Urothelium cell line (cell line): ENCODE measurements around the gene GGNBP2.
A peak's percentile ranks its signal among the peaks of the same experiment; 100 is the strongest.

Experiments used
- DNase-seq: peaks from one replicate; pipeline ENCODE4 v3.0.0; 2011; ENCODE audit warnings: low spot score, mixed read lengths
- FAIRE-seq: peaks from 2 replicates; lab custom pipeline; 2011; peaks lifted over from hg19 to GRCh38; lab: Jason Lieb, UNC

The GGNBP2 gene

DNA sequence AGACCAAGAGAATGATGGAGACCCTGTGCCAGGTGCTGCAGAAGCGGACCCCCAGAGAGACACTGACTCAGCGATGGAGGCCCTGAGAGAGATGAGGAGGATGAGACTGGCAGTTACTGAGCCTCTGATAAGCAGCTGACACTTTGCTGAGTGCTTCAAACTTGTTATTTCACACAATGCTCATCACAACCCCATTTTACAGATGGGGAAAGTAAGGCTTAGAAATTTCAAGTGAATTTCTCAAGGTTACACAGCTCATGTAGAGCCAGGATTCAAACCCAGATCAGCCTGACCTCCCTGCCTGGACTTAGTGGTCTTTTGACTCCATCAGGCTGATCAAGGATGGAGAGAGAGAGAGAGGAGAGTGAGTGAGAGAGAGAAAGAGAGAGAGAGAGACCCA, 83.9 kb downstream of the GGNBP2 start:
- DNase-seq = no peak

DNA sequence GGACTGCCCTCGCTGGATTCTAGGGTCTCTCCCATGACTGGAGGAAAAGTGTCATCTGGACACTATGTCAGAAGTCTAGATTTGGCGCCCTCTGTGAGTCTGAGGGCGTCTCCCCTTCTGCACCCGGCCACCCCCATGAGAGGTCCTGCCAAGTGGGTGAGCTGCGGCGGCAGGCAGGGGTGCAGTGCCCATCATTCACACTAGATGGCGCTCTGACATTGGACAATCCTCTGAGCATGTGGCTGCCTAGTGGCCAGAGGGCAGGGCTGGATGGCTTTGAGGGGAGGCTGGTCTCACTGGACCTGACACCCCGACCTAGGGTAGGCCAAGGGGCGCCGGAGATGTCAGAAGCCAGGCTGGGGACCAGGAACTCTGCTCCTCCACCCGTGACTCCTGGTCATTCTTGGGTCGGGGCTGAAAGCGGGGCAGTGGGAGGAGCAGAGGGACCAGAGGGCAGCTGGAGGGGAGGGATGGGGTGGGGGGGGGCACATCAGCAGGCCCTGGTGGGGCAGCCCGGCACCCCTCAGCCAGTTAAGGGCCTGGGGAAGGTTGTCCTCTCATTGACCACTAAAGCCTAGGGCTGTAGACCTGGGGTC, 84.6 kb downstream of the GGNBP2 start:
- FAIRE-seq (no peak), DNase-seq (peak; percentile 91)

More for the DNA sequence above, 83.9 kb downstream of the GGNBP2 start:
- no peak for FAIRE-seq

DNA sequence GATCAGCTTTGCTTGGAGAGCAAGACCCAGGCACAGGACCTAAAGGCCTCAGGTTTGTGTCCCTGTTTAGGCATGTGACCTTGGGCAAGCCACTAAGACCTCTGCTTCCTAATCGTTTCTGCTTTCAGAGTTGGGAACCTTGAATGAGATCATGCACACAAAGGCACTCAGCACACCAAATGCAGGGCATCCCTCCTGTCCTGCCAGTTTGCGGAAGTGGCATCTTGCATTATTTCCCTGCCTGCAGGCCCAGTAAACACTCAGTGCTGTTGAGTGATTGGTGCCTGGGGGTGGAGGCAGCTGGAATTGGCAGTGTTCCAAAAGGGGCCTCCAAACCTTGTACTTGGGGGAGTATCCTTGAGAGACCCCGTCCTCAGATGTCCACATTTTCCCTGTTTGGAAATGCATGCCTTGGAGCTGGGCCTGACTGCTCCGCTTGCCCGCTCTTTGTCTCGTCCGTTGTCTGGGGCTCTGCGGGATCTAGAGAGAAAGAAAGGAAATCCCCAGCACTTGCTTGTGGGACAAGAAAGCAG, 85.3 kb downstream of the GGNBP2 start:
- FAIRE-seq = no peak
- no peak for DNase-seq

DNA sequence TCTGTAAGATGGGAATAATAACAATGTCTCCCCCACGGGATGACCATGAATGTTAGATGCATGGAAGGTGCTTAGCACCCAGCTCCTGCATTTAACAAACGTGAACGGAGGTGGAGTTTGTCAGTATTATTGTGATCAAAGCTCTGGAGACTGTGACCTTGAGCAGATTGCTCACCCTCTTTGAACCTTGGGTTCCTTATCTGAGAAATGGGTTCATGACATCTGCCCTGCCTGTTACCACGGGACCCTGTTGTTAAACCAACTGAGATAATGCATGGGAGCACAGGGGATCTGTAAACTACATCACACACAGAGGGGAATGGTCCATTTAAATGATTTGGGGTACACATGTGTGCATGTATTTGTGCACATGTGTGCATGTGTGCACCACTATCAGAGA, 86.3 kb downstream of the GGNBP2 start:
- FAIRE-seq = no peak
- DNase-seq = no peak

- FAIRE-seq = no peak
Observed at GRCh38 chr17:36632916-36633771, 88.4 kb downstream of the GGNBP2 start.

More at GRCh38 chr17:36632916-36633771, 88.4 kb downstream of the GGNBP2 start:
- DNase-seq = no peak
